Neural progenitor cell (in vitro differentiated cells): ENCODE measurements around the gene COL4A5.

Experiments used
- CTCF ChIP-seq: fragments of 200-600 bp; sonication (generic); IDR thresholded peaks from 2 replicates; pipeline ENCODE4 v1.5.1; 2017; ENCODE audit warnings: antibody characterized with exemption, mild to moderate bottlenecking
- EZH2 ChIP-seq: fragments of 200-600 bp; sonication (generic); IDR thresholded peaks from 2 replicates; pipeline ENCODE4 v1.6.1; 2017; ENCODE audit warnings: antibody characterized with exemption, mild to moderate bottlenecking, moderate library complexity

GRCh38 chrX:108453841-108454240, 14.2 kb downstream of the COL4A5 start:
- TF ChIP-seq CTCF (no peak), EZH2 (no peak)
